HG03135 (cell line): Measurements from ENCODE around the gene STAMBPL1.

Experiments used
- ATAC-seq: cut with Tn5 transposase; IDR thresholded peaks from one replicate; pipeline ENCODE4 v1.9.1; 2021; ENCODE audit warnings: mild to moderate bottlenecking, moderate library complexity; ENCODE audit not compliant: unreplicated experiment

The STAMBPL1 gene

DNA sequence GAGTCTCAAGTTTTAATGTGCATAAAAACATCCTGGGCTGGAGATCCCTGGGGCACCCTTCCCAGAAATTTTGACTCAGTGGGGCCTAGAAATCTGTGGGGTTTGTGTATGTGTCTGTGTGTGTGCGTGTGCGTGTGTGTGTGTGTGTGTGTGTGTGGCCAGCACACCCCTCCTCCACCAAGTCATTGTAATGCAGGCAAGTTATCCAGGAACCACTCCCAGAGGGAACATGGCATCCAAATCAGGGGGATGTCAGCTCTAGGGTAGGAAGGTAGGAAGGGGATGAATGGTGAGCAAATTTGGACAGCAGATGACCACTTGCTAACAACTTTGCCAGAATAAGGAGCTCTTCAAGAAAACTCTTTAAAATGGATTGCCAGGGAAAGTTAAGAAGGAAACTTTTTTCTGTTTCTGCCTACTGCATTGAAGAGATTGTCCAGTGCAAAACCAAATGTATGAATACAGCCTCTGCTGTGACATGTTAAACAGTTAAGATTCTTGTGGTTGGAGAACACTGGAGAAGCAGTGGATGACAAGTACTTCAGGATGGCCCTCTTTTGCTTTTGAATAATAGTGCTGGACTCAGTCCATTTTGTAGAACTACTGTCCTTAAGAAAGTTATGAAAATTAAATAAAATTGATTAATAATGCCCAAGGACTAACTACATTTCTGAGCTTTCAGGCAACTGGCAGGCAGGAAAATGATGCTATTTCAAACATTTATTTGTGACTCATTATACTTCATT is 12.3 kb downstream of the STAMBPL1 start:
- ATAC-seq: no peak

DNA sequence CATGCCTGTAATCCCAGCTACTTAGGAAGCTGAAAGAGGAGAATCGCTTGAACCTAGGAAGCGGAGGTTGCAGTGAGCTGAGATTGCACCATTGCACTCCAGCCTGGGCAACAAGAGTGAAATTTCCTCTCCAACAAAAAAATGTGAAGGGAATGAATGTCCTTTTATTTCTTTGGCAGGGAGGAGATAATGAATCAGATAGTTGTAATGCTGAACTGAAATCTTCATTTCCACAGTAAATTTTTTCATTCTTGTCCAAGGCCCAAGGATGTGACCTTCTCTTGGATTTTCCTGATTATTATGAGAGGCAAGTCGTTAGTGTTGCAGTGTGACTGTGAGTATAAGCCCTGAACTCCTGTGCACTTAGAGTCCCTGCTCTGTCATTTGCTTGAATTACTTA is 13.6 kb downstream of the STAMBPL1 start:
- ATAC-seq: no peak

DNA sequence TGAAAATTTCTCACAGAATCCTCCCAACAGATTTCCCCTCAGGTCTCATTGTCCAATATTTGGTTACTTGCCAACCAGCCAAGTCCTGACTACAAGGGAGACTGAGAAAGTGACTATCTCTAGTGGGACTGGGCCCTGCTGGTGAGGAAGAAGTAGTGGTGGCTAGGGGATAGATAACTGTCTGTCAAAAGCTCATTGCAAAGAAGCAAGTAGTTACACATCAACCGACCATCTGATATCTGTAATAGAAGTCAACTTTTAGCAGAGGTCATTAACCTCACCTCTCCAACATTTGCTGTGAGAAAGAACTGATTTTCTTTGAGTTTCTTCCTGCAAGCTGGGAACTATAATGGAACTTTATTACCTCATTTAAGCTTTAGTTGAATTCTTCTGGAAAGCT is 15.2 kb downstream of the STAMBPL1 start:
- ATAC-seq: no peak

GRCh38 chr10:88896372-88896993 is 16.4 kb downstream of the STAMBPL1 start:
- no peak for ATAC-seq

- no peak for ATAC-seq
Measured at GRCh38 chr10:88896994-88897853, 17.2 kb downstream of the STAMBPL1 start.

- ATAC-seq: no peak
Measured at GRCh38 chr10:88898727-88899126, 18.7 kb downstream of the STAMBPL1 start.

DNA sequence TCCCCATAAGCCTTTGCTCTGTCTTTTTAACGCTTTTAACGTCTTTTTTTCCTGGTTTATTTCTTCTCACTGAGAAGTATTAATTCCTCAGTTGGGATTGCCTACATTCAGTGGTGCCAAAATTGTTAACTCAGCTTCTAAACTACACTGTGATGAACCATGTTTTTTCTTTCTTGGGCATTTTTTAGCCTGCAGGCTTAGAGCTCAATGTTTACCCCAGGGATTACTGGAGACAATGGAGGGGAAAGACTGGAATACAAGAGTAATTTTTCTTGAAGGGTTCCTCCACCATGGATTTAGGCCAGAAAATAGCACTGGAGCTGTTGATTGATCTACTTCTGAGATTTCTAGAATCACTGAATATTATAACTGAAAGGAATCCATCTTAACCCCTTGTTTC is 19.8 kb downstream of the STAMBPL1 start:
- ATAC-seq: no peak

- ATAC-seq: peak; percentile 77
Measured at GRCh38 chr10:88901206-88901983, 21.4 kb downstream of the STAMBPL1 start.

DNA sequence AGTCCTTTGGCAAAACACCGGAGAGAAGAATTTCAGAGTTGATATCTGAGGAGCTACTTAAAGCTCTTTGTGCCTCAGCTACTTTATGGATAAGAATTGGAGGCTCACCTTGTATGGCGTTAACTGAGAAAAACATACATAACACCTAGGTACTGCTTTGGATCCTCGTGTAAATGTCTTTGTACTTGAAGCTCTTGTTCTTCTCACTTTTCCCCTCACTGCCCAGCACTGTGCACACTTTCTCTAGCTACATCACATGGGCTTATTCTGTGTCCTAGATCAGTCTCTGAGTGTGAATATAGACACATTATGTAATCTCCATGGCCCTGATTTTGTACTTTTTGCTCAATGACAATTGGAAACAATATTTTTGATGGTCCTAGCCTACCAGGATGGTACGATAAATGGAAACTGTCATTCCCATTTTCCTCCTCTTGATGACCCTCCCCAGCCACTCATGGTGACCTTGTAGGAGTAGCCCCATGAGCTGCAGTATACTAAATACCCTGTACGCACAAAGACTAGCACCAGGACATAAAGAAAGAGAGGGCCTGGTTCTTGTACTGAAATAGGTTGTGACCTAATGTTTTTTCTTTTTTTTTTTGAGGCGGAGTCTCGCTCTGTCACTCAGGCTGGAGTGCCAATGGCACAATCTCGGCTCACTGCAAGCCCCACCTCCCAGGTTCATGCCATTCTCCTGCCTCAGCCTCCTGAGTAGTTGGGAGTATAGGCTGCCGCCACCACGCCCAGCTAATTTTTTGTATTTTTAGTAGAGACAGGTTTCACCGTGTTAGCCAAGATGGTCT is 22.1 kb downstream of the STAMBPL1 start:
- ATAC-seq: peak; percentile 42

DNA sequence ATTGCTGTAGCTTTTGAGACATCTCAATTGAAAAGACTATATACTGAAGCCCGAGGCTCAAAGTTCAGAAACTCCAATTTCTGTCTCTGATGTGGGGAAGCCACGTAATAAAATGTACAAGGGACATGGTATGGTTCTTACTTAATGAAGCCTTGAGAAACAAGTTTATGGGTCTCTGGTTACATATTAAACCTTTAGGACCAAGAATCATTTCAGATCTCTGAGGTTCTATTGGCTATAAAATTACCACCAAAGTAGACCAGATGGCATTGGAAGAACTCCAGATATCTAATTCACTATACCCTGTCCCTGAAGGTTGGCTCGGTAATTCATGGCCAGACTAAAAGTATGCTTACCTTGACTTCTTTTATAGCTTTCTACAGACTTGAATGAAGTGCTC is 23.7 kb downstream of the STAMBPL1 start:
- no peak for ATAC-seq

- ATAC-seq: no peak
Measured at GRCh38 chr10:88906921-88907320, 26.9 kb downstream of the STAMBPL1 start.

GRCh38 chr10:88908194-88908593 is 28.1 kb downstream of the STAMBPL1 start:
- no peak for ATAC-seq

DNA sequence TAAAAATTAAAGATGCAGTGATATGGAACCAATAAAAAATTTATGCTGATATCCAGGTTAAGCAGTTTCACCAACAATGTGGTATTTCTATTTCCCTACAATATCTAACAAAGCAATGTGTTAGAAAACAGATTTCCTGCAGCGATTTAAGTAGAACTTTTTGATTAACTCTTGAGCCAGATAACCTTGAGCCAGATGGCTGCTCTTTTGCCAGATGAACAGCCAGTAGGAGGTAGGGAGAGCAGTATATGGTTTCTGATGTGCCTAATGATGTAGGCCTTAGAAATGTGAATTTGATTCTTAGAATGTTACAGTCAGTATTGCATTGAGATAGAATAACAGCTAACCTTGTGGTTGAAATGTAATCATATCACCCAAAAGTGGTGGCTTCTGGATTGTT is 31.1 kb downstream of the STAMBPL1 start:
- ATAC-seq: no peak

DNA sequence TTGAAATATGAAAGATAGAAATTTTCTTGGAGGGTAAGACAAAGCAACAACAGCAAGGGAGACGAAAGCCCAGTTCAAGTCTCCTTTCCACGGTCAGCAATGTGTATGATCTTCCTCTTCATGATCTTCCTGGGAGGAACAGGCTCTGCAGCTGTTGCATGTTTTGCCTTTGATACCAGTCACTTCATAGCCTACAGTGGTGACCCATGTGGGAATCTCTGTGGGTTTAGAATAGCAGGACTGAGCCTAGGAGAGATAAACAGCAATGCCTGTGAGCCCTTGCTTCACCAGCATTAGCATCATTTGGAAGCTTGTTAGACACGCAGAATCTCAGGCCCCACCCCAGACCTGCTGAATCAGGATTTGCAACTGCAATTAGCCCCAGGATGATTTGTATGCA is 31.8 kb downstream of the STAMBPL1 start:
- no peak for ATAC-seq

DNA sequence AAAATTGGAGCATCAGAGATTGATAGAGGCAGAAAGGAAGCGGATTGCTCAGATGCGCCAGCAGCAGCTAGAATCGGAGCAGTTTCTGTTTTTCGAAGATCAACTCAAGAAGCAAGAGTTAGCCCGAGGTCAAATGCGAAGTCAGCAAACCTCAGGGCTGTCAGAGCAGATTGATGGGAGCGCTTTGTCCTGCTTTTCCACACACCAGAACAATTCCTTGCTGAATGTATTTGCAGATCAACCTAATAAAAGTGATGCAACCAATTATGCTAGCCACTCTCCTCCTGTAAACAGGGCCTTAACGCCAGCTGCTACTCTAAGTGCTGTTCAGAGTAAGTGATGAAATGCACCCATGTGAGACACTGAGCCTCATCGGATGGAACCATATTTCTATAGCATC is 33.1 kb downstream of the STAMBPL1 start:
- ATAC-seq: no peak

DNA sequence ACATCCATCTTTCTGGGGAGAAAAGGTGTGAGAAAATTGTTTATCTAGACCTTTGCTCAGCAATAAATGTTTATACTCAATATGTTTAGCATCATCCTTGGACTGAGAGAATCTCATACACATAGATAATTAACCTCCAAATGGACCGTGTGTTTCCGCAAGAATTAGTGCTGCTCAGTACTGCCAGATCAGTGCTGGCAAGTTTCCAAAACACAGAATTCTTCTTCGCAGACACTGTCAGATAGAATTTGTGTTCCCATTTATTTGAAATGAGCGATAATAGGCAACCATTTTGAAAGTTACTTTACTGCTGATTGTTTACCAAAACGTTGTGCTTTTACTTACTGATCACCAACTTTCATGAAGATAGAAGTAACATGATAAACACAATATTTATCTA is 33.7 kb downstream of the STAMBPL1 start:
- ATAC-seq: no peak

DNA sequence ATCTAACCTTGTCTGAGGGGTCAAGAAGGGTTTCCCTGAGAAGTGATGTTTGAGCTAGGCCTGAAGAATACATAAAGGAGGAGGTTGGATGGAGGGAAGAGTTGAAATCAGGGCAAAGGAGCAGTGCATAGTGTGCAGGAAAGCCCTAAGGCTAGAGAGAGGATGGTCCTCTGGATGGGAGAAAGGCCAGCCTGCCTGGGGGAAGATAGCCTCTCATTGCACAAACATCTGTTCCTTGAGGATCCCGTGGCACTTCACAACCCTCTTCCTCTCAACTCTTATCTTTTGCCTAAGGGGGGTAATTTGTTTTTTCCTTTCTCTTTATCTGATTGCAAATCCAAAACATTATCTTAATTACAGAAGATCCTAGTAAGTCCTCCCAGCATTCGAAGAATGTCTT is 35.7 kb downstream of the STAMBPL1 start:
- ATAC-seq: no peak

- no peak for ATAC-seq
Measured at GRCh38 chr10:88916231-88916630, 36.2 kb downstream of the STAMBPL1 start.

GRCh38 chr10:88916986-88917385 is 36.9 kb downstream of the STAMBPL1 start:
- ATAC-seq: no peak

DNA sequence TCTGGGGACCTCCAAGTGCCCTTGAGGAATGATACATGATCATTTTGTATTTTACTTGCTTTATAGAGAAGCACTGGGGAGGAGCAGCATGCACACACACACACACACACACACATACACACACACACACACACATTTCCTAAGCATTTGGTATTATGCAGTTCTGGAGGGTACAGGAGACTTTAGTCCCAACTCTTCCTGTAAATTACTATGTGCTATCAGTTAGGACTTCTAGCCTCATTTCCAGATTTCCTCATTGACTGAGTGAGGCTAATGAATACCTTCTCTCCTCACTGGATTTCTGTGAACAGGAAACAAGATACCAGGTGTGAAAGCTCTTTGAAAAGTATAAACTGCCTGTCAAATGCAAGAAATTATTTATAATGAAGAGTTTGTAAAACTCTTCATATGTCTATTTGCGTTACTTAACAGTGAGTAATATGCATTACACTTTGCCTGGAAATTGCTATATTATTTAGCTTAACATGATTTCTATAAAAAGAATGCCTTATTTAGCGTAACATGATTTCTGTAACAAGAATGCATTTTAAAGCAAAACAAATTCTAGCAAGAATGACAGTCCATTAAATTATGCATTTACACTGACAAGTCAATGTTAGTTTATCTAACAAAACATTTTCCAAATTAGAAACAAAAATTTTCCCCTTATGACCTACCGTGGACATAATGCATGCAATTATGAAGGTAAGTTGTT is 38.3 kb downstream of the STAMBPL1 start:
- ATAC-seq: no peak
